Esophagus squamous epithelium (tissue), 4 donors: Measurements from ENCODE around the gene PEX13.

Experiments
- CTCF ChIP-seq, 6 experiments: fragments of 450-650 bp in 4 of 6; fragments of 200-600 bp in 2 of 6; sonication (generic) in 2 of 6; IDR thresholded peaks; one replicate each; pipeline ENCODE4 v1.5.1; 2016 to 2019; ENCODE audit warnings: antibody characterized with exemption in 6 of 6, mild to moderate bottlenecking in 4 of 6, moderate library complexity in 4 of 6
- POLR2A ChIP-seq, 4 donors: fragments of 450-650 bp; IDR thresholded peaks; one replicate each; pipeline ENCODE4 v1.6.1; 2017; ENCODE audit warnings: antibody characterized with exemption in 4 of 4, mild to moderate bottlenecking in 4 of 4, moderate library complexity in 3 of 4

- TF ChIP-seq CTCF (IDR thresholded peaks at IDR 0.05) = no peak
- TF ChIP-seq POLR2A (IDR thresholded peaks at IDR 0.05) = no peak
These were observed 5.8 kb upstream of the PEX13 start for GRCh38 chr2:61011678-61012077.
